D721Med (cell line): ENCODE measurements around the gene UBE3B.

Experiments used
- DNase-seq: peaks from one replicate; pipeline ENCODE4 v3.0.0; 2011; ENCODE audit warnings: low spot score; ENCODE audit not compliant: insufficient read length
- FAIRE-seq: peaks from 2 replicates; lab custom pipeline; 2011; peaks lifted over from hg19 to GRCh38; lab: Jason Lieb, UNC
- TF ChIP-seq, protein P1 (sequence below): IDR thresholded peaks from 2 replicates; pipeline ENCODE4 v1.5.1; 2012; ENCODE audit warnings: mild to moderate bottlenecking, control low read depth; ENCODE audit not compliant: insufficient read depth; ENCODE audit errors: missing control alignments

Gene UBE3B

DNA sequence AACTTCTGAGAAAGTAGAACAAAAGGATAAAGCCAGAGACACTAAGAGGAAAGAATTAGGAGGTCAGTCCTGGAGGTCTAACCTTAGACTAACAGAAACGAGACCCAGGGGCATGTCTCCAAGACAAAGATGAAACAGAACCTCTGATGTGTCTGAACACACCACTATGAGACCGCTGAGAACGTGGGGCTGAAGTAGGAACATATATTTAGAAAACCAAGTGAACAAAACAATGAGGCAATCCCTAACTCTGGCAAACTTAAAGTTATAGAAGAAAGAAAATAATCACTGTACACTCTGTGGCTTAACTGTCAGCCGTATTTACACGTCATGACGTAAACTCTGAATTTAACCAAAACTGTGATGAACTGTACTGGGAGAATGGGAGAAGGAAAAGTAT is 18.2 kb upstream of the UBE3B start:
- FAIRE-seq (no peak), DNase-seq (no peak)
- TF ChIP-seq, protein P1, sequence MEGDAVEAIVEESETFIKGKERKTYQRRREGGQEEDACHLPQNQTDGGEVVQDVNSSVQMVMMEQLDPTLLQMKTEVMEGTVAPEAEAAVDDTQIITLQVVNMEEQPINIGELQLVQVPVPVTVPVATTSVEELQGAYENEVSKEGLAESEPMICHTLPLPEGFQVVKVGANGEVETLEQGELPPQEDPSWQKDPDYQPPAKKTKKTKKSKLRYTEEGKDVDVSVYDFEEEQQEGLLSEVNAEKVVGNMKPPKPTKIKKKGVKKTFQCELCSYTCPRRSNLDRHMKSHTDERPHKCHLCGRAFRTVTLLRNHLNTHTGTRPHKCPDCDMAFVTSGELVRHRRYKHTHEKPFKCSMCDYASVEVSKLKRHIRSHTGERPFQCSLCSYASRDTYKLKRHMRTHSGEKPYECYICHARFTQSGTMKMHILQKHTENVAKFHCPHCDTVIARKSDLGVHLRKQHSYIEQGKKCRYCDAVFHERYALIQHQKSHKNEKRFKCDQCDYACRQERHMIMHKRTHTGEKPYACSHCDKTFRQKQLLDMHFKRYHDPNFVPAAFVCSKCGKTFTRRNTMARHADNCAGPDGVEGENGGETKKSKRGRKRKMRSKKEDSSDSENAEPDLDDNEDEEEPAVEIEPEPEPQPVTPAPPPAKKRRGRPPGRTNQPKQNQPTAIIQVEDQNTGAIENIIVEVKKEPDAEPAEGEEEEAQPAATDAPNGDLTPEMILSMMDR, result no peak

DNA sequence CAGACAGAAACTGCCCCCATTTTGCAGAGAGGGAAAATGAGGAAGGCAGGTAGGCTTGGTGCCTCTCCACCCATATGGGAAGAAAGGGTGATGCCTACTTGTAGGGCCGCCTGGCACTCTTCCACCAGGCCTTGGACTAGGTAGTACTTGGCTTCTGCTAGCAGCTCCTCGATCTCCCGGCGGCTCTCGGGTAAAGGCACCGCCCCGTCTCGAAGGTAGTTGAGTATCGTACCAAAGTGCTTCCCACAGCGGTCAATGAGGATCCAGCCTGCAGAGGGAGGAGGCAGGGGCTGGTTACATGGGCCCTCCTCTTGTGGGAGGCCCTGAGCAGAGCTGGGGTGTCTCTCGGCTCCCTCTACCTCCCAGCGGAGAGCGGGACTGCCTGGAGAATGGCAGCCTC is 16.9 kb upstream of the UBE3B start:
- TF ChIP-seq, protein P1, result no peak
- DNase-seq, result no peak
- FAIRE-seq, result no peak

DNA sequence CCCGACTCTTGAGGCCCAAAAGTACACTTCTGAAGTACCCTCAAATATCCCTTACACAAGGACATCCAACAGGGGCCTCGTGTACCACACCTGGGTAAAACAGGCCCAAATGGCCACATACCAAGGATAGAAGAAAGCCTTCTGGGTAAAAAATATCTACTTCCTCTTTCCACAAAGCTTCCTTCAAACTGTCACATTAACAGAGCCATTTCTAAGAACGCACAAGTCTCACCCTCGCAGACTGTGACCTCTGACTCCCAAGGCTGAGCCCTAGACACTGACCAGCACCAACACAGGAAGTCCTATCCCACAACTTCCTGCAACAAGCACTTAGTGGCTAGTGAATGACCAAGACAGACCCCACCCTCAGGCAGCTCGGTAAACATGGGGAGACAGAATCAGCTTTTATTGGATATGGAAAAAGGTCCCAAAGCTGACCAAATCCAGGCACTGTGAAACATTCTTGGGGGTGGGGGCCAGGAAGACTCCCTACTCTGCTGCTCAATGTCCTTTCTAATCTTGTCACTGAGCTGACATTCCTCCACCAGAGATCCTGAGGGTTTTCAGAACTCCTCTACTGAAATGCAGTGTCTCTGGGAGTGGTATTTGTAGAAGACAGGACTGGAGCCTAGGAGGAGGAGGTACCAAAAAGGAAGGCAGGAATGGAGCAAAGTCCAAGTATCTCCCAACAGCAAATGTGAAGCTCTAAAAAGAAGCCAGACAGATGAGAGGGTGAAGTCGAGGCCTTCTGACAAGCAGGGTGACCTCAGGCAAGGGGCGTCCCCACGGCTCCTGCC is 16.2 kb upstream of the UBE3B start:
- TF ChIP-seq, protein P1, result no peak
- no peak for FAIRE-seq
- no peak for DNase-seq

DNA sequence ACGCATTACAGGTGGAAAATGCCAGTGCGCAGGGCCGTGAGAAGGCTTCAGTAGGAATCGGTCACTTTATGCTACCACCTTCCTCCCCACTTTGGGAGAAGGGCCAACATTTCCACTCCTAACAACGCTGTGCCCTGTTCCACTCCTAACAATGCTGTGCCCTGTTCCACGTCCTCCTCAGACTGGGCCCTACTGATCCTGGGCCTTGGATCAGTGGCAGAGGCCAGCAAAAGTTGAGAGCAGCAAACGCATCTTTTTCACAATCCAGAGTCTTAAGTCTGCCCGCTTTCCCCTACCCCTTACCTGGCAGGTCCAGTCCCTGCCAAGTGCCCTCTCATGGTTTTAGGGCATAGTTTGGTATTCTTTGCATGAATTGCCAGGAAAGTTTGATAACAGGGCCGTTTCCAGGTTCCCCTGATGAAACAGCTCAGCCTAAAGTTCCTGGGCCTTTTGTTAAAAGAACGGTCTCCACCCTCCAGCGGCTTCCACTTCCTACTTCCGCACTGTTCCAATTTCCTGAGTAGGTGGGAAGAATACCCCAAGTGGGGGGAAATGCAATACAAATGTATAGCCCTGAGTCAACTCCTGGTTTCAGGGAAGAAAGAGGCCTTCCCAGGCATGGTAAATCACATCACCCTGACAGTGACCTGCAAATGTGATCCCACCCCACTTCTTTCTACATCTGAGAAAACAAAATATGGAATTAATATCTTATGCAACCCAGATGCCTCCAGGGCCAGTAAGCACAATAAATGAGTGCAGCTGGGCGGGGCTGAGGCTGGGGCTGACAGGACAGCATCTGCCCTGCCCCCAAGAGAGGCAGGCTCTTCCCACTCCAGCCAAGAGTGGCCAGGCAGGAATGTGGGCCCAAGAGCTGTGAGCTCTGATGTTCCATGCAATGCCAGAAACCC is 15.3 kb upstream of the UBE3B start:
- TF ChIP-seq, protein P1, result no peak
- no peak for FAIRE-seq
- DNase-seq, result no peak

DNA sequence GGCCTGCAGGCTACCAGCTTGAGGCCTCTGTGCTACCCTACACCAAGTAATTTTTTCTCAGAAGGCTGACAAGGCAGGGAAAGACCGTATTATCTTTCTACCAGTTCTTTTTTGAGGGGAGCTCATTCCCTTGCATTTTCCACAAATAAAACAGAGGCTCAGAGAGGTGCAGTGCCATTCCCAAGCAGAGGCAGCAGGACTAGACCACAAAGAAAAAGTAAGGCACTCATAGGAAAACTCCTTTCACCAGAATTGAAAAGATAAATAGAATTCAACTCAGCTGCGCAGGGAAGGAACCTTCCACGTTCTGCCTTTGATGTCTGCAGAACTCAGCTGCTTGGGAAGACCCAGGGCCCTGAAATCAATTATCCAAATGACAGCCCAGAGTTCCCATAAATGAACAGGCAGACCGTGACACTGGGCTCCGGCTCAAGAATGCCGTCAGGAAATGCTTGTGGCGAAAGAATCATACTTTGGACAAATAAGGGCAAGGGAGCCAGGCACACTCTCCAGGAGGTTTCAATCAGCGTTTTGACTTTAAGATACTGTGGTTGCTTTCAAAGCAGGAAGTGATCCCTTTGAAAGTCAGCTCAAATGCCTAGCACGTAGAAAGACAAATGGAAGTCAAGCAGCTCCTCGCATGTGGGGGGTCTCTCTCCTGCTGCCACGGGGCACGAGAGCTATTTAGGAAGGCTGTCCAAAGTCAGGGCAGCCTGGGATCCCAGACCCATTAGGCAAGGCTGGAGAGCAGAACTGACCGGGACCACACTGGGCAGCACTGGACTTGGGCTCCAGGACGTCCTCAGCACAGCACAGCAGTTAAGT is 14.4 kb upstream of the UBE3B start:
- TF ChIP-seq, protein P1, result no peak
- DNase-seq (no peak), FAIRE-seq (no peak)

DNA sequence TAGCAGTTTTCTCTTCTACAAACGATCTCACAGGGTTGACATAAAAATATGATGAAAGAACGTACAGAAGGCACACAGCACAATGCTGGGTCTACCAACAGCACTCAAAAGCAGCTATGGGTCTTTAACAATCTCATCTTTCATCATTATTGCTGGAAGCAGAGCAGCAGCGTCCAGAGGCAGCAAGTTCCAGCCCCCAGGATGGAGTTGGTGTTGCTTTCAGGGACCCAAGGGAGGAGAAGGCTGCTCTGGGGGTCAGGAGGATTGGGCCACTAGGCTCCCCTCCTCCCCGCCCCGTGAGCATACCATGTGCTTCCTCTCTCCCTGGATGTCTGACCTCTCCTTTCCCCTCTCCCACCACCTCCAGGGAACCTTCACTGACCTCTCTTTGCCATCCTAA is 13.7 kb upstream of the UBE3B start:
- no peak for FAIRE-seq
- TF ChIP-seq, protein P1, result no peak
- DNase-seq, result no peak
